GM10266 (cell line): Measurements from ENCODE around the gene AP1M2.

ENCODE experiments used
- DNase-seq: peaks from one replicate; pipeline ENCODE4 v3.0.0; 2012; ENCODE audit errors: extremely low spot score
- CTCF ChIP-seq: IDR thresholded peaks from 2 replicates; pipeline ENCODE4 v1.5.1; 2012; ENCODE audit warnings: mild to moderate bottlenecking, low read depth; ENCODE audit not compliant: control insufficient read depth, insufficient read depth; ENCODE audit errors: missing control alignments

Gene AP1M2

GRCh38 chr19:10625003-10625761 lies 38.1 kb upstream of the AP1M2 start, which contains the start of gene SLC44A2:
Gene SLC44A2 (plus strand): TSS chr19:10625553. CDS start chr19:10625634, 81 bp downstream.
- TF ChIP-seq CTCF, result no peak
- DNase-seq, result no peak

- no peak for TF ChIP-seq CTCF
- no peak for DNase-seq
These were observed 37.5 kb upstream of the AP1M2 start for GRCh38 chr19:10624585-10624984.

GRCh38 chr19:10621966-10622365 lies 34.9 kb upstream of the AP1M2 start:
- TF ChIP-seq CTCF, result no peak
- no peak for DNase-seq

- TF ChIP-seq CTCF, result no peak
- no peak for DNase-seq
These were observed 33.7 kb upstream of the AP1M2 start for GRCh38 chr19:10620786-10621185.

GRCh38 chr19:10618846-10619245 lies 31.7 kb upstream of the AP1M2 start:
- no peak for TF ChIP-seq CTCF
- no peak for DNase-seq

- no peak for TF ChIP-seq CTCF
- no peak for DNase-seq
These were observed 30.5 kb upstream of the AP1M2 start for GRCh38 chr19:10617409-10618121.

GRCh38 chr19:10615429-10616023 lies 28.4 kb upstream of the AP1M2 start:
- TF ChIP-seq CTCF, result no peak
- DNase-seq, result no peak
